ENCODE measurements around the gene AKIRIN1. TPM values are rescaled to one million over a fixed set of nuclear protein-coding genes. Genes with fewer than 3 reads are reported as not detected.

AKIRIN1 gene
- total and polyA plus RNA-seq, 10 of the 15 experiments (the other 5 are each of a cell fraction or from before 2014, with no cell fraction given): 7.5 to 72.3 (median 50.4) TPM

DNA sequence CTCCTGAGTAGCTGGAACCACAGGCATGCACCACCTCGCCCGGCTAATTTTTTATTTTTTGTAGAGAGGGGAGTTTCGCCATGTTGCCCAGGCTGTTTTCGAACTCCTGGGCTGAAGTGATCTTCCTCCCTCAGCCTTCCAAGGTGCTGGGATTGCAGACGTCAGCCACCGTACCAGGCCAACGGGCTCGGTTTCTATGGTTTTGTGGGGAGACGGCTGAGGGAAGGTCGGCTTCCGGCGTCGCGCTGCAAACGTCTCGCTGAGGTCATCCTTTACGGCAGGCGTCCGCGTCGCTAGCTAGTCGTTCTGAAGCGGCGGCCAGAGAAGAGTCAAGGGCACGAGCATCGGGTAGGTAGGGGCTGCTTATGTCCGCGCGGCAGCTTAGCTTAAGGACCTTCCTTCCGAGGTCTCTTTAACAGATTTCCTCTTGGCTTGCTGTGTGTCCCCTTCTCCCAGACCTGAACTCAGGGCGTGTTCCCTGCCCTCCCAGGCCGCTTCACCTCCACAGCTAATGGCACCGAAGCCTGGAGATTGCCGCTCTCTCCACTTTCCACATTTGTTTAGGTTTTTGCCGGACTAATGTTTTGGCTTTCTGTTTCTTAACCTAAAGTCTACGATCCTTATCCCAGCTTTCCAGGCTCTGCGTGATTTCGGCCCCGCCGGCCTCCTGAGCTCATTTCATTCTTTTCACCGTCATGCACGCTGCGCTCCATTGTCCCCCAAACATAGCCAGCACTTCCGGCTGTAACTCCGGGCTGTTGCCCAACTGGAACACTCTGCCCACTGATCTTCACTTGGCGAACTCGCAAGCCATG is 35.2 kb downstream of the AKIRIN1 start, which contains the start of gene NDUFS5:
NDUFS5 (plus strand) TSS at position 300 of the 815 bp plus-strand sequence. CDS start 2,375 bp downstream, outside the sequence.
- H3K27me3 ChIP-seq (replicated peaks in 1 of 2; ENCODE audit: control insufficient read depth in 2 of 2, insufficient read depth in 2 of 2, low read length in 1 of 2): no peaks in the 10 kb centered on the region
- peaks cover 7% of the 10 kb centered on the region for H3K4me1 ChIP-seq (ENCODE audit: control insufficient read depth, insufficient read depth, low read length)
- peaks cover 0 to 9% of the 10 kb centered on the region in 2 experiments for H3K36me3 ChIP-seq (ENCODE audit: control insufficient read depth in 2 of 2, insufficient read depth in 2 of 2, low read length in 1 of 2)
- peaks cover 27% of the 10 kb centered on the region for H3K79me2 ChIP-seq (ENCODE audit: control insufficient read depth, insufficient read depth, low read length)
- peak within 1 kb of the TSS; percentile 79 for H2AFZ ChIP-seq (ENCODE audit: control insufficient read depth, low read depth, low read length)
- no peaks in the 10 kb centered on the region for H4K20me1 ChIP-seq (ENCODE audit: control insufficient read depth, insufficient read depth)
- H3K4me2 ChIP-seq (ENCODE audit: control insufficient read depth, insufficient read depth): peak within 1 kb of the TSS; percentile 75
- H3K9ac ChIP-seq (ENCODE audit: control insufficient read depth, insufficient read depth, low read length): peak within 1 kb of the TSS; percentile 89
- POLR2A ChIA-PET: interaction anchor here (0.5 to 1.8 kb wide), 13 partner anchors 11 to 342 kb away, joined by 3 to 11 read pairs (median 4); partner anchors contain the start of gene AKIRIN1
- TSS peak; percentile 86 for BruUV-seq (replicated peaks)
- RAD21 ChIA-PET (ENCODE audit: unreplicated experiment): interaction anchor here (0.6 to 2.3 kb wide), 12 partner anchors 23 to 170 kb away, joined by 3 to 16 read pairs (median 4); partner anchors contain the start of genes MYCBP and RRAGC
- CTCF ChIA-PET: interaction anchor here (0.6 to 1.9 kb wide), 10 partner anchors 9 to 580 kb away, joined by 3 to 6 read pairs (median 4); no protein-coding TSS in a partner anchor
- peak; percentile 89 for FAIRE-seq
- H3K9me3 ChIP-seq (replicated peaks; ENCODE audit: control insufficient read depth, insufficient read depth, low read length): no peaks in the 10 kb centered on the region
- peak; percentile 97 for ATAC-seq
- DNase-seq (ENCODE audit: low read depth, low spot score): peak; percentile 65
- peak within 1 kb of the TSS; percentile 90 for H3K27ac ChIP-seq (ENCODE audit: control insufficient read depth, insufficient read depth)
- SMC1A ChIA-PET (ENCODE audit: uncharacterized antibody, unreplicated experiment): interaction anchor here (0.6 to 3.1 kb wide), 17 partner anchors 10 to 200 kb away, joined by 3 to 14 read pairs (median 3); partner anchors contain the start of gene MYCBP
- in situ Hi-C loops (cut with MboI): no loop called here
- under 1% methylated on average over 47 of the region's 47 CpGs for WGBS (ENCODE audit: insufficient coverage, insufficient replicate concordance, low lambda C conversion rate, missing lambda C conversion rate)
- peak within 1 kb of the TSS; percentile 91 for H3K4me3 ChIP-seq
- intact Hi-C loops (cut with micrococcal nuclease; ENCODE audit: unreplicated experiment): loop anchor here (2.0 to 10.0 kb wide), 2 partner anchors 35 to 171 kb away; partner anchors contain the start of genes AKIRIN1 and RRAGC
- TF ChIP-seq NFXL1 (IDR thresholded peaks at IDR 0.05; ENCODE audit: borderline replicate concordance) (no peak), CREB1 (IDR thresholded peaks at IDR 0.05; ENCODE audit: low read depth) (peak; percentile 96), BMI1 (IDR thresholded peaks at IDR 0.05; ENCODE audit: borderline replicate concordance) (no peak; the same call in 1 of the 2 replicates), NBN (IDR thresholded peaks at IDR 0.05) (peak; percentile 80), ELK1 (IDR thresholded peaks at IDR 0.05; ENCODE audit: low read depth, low read length) (peak; percentile 100), EP300 (IDR thresholded peaks at IDR 0.05; ENCODE audit: borderline replicate concordance in 1 of 2, control insufficient read depth in 1 of 2, low read depth in 2 of 2, low read length in 2 of 2) (0 out of 4 replicates have a peak, but pooled peaks of 1 of the 2 experiments have one; percentile 48), HDAC2 (IDR thresholded peaks at IDR 0.05) (no peak), CHD2 (IDR thresholded peaks at IDR 0.05; ENCODE audit: borderline replicate concordance, low read depth, low read length) (peak; percentile 16; the same call in 1 of the 2 replicates), IRF3 (IDR thresholded peaks at IDR 0.05) (no peak), RUNX3 (IDR thresholded peaks at IDR 0.05; ENCODE audit: low read length) (peak; percentile 83), POLR2A (IDR thresholded peaks at IDR 0.05; ENCODE audit: low read depth, low read length) (peak; percentile 94), TAF1 (IDR thresholded peaks at IDR 0.05; ENCODE audit: borderline replicate concordance, low read depth, low read length) (peak; percentile 74; the same call in 1 of the 2 replicates), SREBF2 (IDR thresholded peaks at IDR 0.05; ENCODE audit: low read length) (no peak), KDM1A (IDR thresholded peaks at IDR 0.05; ENCODE audit: borderline replicate concordance) (no peak), HCFC1 (IDR thresholded peaks at IDR 0.05; ENCODE audit: low read length) (peak; percentile 39; the same call in 1 of the 2 replicates), PKNOX1 (IDR thresholded peaks at IDR 0.05) (no peak; the same call in 1 of the 2 replicates)
- TF ChIP-seq, protein P1, sequence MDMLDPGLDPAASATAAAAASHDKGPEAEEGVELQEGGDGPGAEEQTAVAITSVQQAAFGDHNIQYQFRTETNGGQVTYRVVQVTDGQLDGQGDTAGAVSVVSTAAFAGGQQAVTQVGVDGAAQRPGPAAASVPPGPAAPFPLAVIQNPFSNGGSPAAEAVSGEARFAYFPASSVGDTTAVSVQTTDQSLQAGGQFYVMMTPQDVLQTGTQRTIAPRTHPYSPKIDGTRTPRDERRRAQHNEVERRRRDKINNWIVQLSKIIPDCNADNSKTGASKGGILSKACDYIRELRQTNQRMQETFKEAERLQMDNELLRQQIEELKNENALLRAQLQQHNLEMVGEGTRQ (IDR thresholded peaks at IDR 0.05; ENCODE audit: borderline replicate concordance, low read depth, low read length): no peak
- TF ChIP-seq, protein P2, sequence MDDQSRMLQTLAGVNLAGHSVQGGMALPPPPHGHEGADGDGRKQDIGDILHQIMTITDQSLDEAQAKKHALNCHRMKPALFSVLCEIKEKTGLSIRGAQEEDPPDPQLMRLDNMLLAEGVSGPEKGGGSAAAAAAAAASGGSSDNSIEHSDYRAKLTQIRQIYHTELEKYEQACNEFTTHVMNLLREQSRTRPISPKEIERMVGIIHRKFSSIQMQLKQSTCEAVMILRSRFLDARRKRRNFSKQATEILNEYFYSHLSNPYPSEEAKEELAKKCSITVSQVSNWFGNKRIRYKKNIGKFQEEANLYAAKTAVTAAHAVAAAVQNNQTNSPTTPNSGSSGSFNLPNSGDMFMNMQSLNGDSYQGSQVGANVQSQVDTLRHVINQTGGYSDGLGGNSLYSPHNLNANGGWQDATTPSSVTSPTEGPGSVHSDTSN (IDR thresholded peaks at IDR 0.05; ENCODE audit: insufficient replicate concordance, low read depth, low read length): no peak
